ENCODE data around the gene ERVK3-1.

- TF ChIP-seq CTCF (IDR thresholded peaks at IDR 0.05) (no peak), POLR2A (IDR thresholded peaks at IDR 0.05; ENCODE audit: low read depth) (no peak), POLR2AphosphoS5 (IDR thresholded peaks at IDR 0.05) (no peak)
Measured at GRCh38 chr19:58261600-58261967, 43.6 kb upstream of the ERVK3-1 start.

Measured in esophagus muscularis mucosa (tissue), 3 donors.